ENCODE results near the gene SNED1.

DNA sequence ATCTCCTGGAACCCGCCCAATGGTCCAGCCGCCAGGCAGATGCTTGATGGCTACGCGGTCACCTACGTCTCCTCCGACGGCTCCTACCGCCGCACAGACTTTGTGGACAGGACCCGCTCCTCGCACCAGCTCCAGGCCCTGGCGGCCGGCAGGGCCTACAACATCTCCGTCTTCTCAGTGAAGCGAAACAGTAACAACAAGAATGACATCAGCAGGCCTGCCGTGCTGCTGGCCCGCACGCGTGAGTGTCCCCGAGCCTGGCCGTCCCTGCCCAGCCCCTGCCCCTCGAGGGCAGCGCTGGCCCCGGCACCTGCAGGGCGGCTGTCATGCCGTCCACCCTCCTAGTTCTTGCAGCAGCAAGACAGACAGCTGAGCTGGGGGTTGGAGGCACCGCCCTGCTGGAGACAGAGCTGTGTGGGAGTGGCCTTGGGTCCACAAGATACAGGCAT, 67.0 kb downstream of the SNED1 start:
- TF ChIP-seq EZH2 (IDR thresholded peaks at IDR 0.05; ENCODE audit: low read length) = no peak
- TF ChIP-seq, protein P1, sequence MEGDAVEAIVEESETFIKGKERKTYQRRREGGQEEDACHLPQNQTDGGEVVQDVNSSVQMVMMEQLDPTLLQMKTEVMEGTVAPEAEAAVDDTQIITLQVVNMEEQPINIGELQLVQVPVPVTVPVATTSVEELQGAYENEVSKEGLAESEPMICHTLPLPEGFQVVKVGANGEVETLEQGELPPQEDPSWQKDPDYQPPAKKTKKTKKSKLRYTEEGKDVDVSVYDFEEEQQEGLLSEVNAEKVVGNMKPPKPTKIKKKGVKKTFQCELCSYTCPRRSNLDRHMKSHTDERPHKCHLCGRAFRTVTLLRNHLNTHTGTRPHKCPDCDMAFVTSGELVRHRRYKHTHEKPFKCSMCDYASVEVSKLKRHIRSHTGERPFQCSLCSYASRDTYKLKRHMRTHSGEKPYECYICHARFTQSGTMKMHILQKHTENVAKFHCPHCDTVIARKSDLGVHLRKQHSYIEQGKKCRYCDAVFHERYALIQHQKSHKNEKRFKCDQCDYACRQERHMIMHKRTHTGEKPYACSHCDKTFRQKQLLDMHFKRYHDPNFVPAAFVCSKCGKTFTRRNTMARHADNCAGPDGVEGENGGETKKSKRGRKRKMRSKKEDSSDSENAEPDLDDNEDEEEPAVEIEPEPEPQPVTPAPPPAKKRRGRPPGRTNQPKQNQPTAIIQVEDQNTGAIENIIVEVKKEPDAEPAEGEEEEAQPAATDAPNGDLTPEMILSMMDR (optimal IDR thresholded peaks at IDR 0.05 in 1 of 3, IDR thresholded peaks at IDR 0.05 in 1 of 3, conservative IDR thresholded peaks at IDR 0.05 in 1 of 3; ENCODE audit: extremely low read depth in 1 of 3, insufficient read depth in 2 of 3, low read length in 3 of 3) = no peak
